ENCODE results near the gene THSD4. TPM values are rescaled to one million over a fixed set of nuclear protein-coding genes. Genes with fewer than 3 reads are reported as not detected.

The THSD4 gene
- polyA plus RNA-seq, 1 experiment: 18.8 TPM

- no peaks in the 10 kb centered on the region for H3K36me3 ChIP-seq (ENCODE audit: control insufficient read depth, insufficient read depth, low read length)
- ChIA-PET CTCF (no interaction called here), POLR2A (no interaction called here)
- no peaks in the 10 kb centered on the region for H3K27me3 ChIP-seq (ENCODE audit: control insufficient read depth, insufficient read depth, low read length)
- TF ChIP-seq CTCF (IDR thresholded peaks at IDR 0.05; ENCODE audit: insufficient read depth, low read depth, low read length): no peak
- H3K4me3 ChIP-seq (ENCODE audit: low read depth, low read length): no peak overlapping the region
- DNase-seq (ENCODE audit: low read depth): no peak
Measured at GRCh38 chr15:71686221-71687050, 571.2 kb downstream of the THSD4 start.

- ChIA-PET CTCF (interaction anchor here (1.2 kb wide), 1 partner anchor 56 kb away, joined by 3 read pairs; no protein-coding TSS in a partner anchor), POLR2A (no interaction called here)
- H3K27me3 ChIP-seq (ENCODE audit: control insufficient read depth, insufficient read depth, low read length): no peaks in the 10 kb centered on the region
- no peaks in the 10 kb centered on the region for H3K36me3 ChIP-seq (ENCODE audit: control insufficient read depth, insufficient read depth, low read length)
- no peak for TF ChIP-seq CTCF (IDR thresholded peaks at IDR 0.05; ENCODE audit: insufficient read depth, low read depth, low read length)
- H3K4me3 ChIP-seq (ENCODE audit: low read depth, low read length): no peak overlapping the region
- DNase-seq (ENCODE audit: low read depth): peak; percentile 54
Measured at GRCh38 chr15:71687902-71688508, 572.7 kb downstream of the THSD4 start.

GRCh38 chr15:71688509-71689094 lies 573.3 kb downstream of the THSD4 start:
- POLR2A ChIA-PET: no interaction called here
- TF ChIP-seq CTCF (IDR thresholded peaks at IDR 0.05; ENCODE audit: insufficient read depth, low read depth, low read length): no peak
- CTCF ChIA-PET: no interaction called here
- no peak for DNase-seq (ENCODE audit: low read depth)
- Histone ChIP-seq H3K27me3 (ENCODE audit: control insufficient read depth, insufficient read depth, low read length) (no peaks in the 10 kb centered on the region), H3K4me3 (ENCODE audit: low read depth, low read length) (no peak overlapping the region), H3K36me3 (ENCODE audit: control insufficient read depth, insufficient read depth, low read length) (no peaks in the 10 kb centered on the region)

- no peak for TF ChIP-seq CTCF (IDR thresholded peaks at IDR 0.05; ENCODE audit: insufficient read depth, low read depth, low read length)
- no peaks in the 10 kb centered on the region for H3K36me3 ChIP-seq (ENCODE audit: control insufficient read depth, insufficient read depth, low read length)
- no peak for DNase-seq (ENCODE audit: low read depth)
- H3K4me3 ChIP-seq (ENCODE audit: low read depth, low read length): no peak overlapping the region
- ChIA-PET CTCF (interaction anchor here (1.2 to 1.7 kb wide), 2 partner anchors 14 to 25 kb away, joined by 3 to 5 read pairs; no protein-coding TSS in a partner anchor), POLR2A (no interaction called here)
- no peaks in the 10 kb centered on the region for H3K27me3 ChIP-seq (ENCODE audit: control insufficient read depth, insufficient read depth, low read length)
Measured at GRCh38 chr15:71691081-71691457, 575.8 kb downstream of the THSD4 start.

Data from BJ (cell line).